Hematopoietic multipotent progenitor cell treated with erythropoietin and hydrocortisone succinate and interleukin-3 and kit ligand, for 6 days (in vitro differentiated cells): ENCODE data around the gene EGLN1.
"Not testable (repeated sequence)": the region's sequence is repeated elsewhere in the genome, so short reads cannot be mapped to it uniquely, and the experiment has no call there.

Experiments used
- DNase-seq: peaks from one replicate; pipeline ENCODE4 v3.0.0-alpha.2; 2015

Gene EGLN1

GRCh38 chr1:231421971-231422797, at the start of gene EGLN1:
Gene EGLN1, minus strand, starts transcription at chr1:231422287. Its CDS starts 399 bp downstream, at chr1:231421888.
- peak; percentile 80 for DNase-seq

- DNase-seq: not testable (repeated sequence)
Observed at GRCh38 chr1:231471500-231471899, 49.4 kb upstream of the EGLN1 start.

GRCh38 chr1:231471027-231471426, 48.9 kb upstream of the EGLN1 start:
- not testable (repeated sequence) for DNase-seq

- no peak for DNase-seq
Observed at GRCh38 chr1:231467986-231468385, 45.9 kb upstream of the EGLN1 start.

GRCh38 chr1:231465051-231465450, 43.0 kb upstream of the EGLN1 start:
- DNase-seq: no peak

- no peak for DNase-seq
Observed at GRCh38 chr1:231463541-231463940, 41.5 kb upstream of the EGLN1 start.

GRCh38 chr1:231460614-231461013, 38.5 kb upstream of the EGLN1 start:
- peak; percentile 91 for DNase-seq

- DNase-seq: not testable (repeated sequence)
Observed at GRCh38 chr1:231459438-231459837, 37.4 kb upstream of the EGLN1 start.

- DNase-seq: not testable (repeated sequence)
Observed at GRCh38 chr1:231457956-231458355, 35.9 kb upstream of the EGLN1 start.

GRCh38 chr1:231454133-231454532, 32.0 kb upstream of the EGLN1 start:
- DNase-seq: not testable (repeated sequence)

- DNase-seq: no peak
Observed at GRCh38 chr1:231446138-231446537, 24.1 kb upstream of the EGLN1 start.

- DNase-seq: no peak
Observed at GRCh38 chr1:231444059-231444458, 22.0 kb upstream of the EGLN1 start.

- no peak for DNase-seq
Observed at GRCh38 chr1:231443363-231443762, 21.3 kb upstream of the EGLN1 start.

- peak; percentile 28 for DNase-seq
Observed at GRCh38 chr1:231442735-231443134, 20.6 kb upstream of the EGLN1 start.

- DNase-seq: no peak
Observed at GRCh38 chr1:231432996-231433395, 10.9 kb upstream of the EGLN1 start.

GRCh38 chr1:231431665-231432415, 9.8 kb upstream of the EGLN1 start:
- no peak for DNase-seq

GRCh38 chr1:231430678-231431352, 8.7 kb upstream of the EGLN1 start:
- not testable (repeated sequence) for DNase-seq

GRCh38 chr1:231428377-231428776, 6.3 kb upstream of the EGLN1 start:
- DNase-seq: no peak

- DNase-seq: no peak
Observed at GRCh38 chr1:231424950-231425805, 3.1 kb upstream of the EGLN1 start.

GRCh38 chr1:231423648-231424047, 1.6 kb upstream of the EGLN1 start:
- DNase-seq: no peak

GRCh38 chr1:231422798-231423309, 767 bp upstream of the EGLN1 start:
- no peak for DNase-seq

- DNase-seq: no peak
Observed at GRCh38 chr1:231421546-231421970, 529 bp downstream of the EGLN1 start.
